ENCODE results near the gene CXCL13.

The CXCL13 gene

DNA sequence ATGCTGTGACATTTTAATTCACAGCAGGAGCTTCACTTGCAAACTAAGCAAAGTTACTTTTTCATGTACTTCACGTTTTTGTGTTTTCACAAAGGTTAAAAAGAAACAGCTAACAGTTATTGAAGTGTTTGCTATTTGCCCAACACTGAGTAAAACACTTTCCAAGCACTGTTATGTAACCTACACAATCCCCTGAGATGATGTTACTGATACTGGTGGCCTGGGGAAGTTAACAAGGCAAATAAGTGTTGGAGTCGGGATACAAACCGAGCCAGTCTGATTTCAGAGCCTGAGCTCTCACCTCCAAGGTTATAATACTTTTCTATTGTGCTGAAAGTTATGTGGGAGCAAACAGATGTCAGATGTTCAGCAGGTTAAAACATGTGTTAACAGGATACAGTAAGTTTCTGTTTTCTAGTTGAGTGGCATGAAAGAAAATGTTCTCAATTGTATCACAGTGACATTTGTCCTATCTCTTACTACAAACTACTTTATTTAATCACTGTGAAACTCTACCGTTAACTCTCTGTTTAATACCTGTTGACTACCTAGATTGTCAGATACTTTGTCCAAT lies 3.9 kb upstream of the CXCL13 start:
- H3K36me3 ChIP-seq (ENCODE audit: low read length): no peaks in the 10 kb centered on the region
- no peaks in the 10 kb centered on the region for H3K27me3 ChIP-seq (ENCODE audit: low read length)
- no peak overlapping the region for H2AFZ ChIP-seq (ENCODE audit: low read depth, low read length, severe bottlenecking)
- no peak overlapping the region for H3K27ac ChIP-seq (ENCODE audit: low read depth, low read length)
- no peaks in the 10 kb centered on the region for H3K9me2 ChIP-seq (replicated peaks; ENCODE audit: insufficient read depth, low read length)
- H4K20me1 ChIP-seq (ENCODE audit: low read depth, low read length): no peaks in the 10 kb centered on the region
- H3K4me3 ChIP-seq (ENCODE audit: insufficient read depth, low read length, poor library complexity, severe bottlenecking): no peak overlapping the region
- no peaks in the 10 kb centered on the region for H3F3A ChIP-seq (ENCODE audit: insufficient read depth)
- no peaks in the 10 kb centered on the region for H3K9me3 ChIP-seq (ENCODE audit: insufficient read depth, low read length)
- H3K4me2 ChIP-seq (ENCODE audit: low read depth, low read length, poor library complexity, severe bottlenecking): no peak overlapping the region
- no peak for TF ChIP-seq EZH2phosphoT487 (conservative IDR thresholded peaks at IDR 0.05; ENCODE audit: low read length)
- TF ChIP-seq, protein P1, sequence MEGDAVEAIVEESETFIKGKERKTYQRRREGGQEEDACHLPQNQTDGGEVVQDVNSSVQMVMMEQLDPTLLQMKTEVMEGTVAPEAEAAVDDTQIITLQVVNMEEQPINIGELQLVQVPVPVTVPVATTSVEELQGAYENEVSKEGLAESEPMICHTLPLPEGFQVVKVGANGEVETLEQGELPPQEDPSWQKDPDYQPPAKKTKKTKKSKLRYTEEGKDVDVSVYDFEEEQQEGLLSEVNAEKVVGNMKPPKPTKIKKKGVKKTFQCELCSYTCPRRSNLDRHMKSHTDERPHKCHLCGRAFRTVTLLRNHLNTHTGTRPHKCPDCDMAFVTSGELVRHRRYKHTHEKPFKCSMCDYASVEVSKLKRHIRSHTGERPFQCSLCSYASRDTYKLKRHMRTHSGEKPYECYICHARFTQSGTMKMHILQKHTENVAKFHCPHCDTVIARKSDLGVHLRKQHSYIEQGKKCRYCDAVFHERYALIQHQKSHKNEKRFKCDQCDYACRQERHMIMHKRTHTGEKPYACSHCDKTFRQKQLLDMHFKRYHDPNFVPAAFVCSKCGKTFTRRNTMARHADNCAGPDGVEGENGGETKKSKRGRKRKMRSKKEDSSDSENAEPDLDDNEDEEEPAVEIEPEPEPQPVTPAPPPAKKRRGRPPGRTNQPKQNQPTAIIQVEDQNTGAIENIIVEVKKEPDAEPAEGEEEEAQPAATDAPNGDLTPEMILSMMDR (IDR thresholded peaks at IDR 0.05; ENCODE audit: insufficient read depth, low read length, poor library complexity, severe bottlenecking): no peak
- H3K79me2 ChIP-seq (ENCODE audit: insufficient read depth, low read length): no peaks in the 10 kb centered on the region
- H3K9ac ChIP-seq (ENCODE audit: low read length): no peak overlapping the region

DNA sequence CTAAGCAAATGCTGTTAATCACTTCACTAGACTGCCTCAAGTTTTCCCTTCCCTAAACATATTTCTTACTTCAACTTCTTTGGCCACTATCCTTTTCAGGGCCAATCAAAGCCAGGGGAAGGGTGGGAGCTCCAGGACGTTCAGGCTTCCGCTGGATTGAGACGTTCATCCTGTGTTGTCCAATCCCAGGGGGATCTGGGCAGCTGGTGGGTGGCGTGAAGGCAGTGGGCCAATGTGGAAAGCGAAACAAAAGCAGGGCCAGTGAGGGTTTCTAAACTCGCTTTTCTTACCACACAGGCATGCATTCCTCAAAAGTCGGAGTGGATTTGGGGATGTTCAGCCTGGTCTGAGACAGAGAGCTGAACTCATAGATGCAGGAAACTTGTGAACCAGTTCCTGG lies 7.6 kb downstream of the CXCL13 start:
- Histone ChIP-seq H3K9ac (ENCODE audit: low read length) (no peak overlapping the region), H3F3A (ENCODE audit: insufficient read depth) (no peaks in the 10 kb centered on the region), H3K27ac (ENCODE audit: low read depth, low read length) (no peak overlapping the region), H4K20me1 (ENCODE audit: low read depth, low read length) (no peaks in the 10 kb centered on the region), H3K79me2 (ENCODE audit: insufficient read depth, low read length) (no peaks in the 10 kb centered on the region), H3K9me2 (replicated peaks; ENCODE audit: insufficient read depth, low read length) (no peaks in the 10 kb centered on the region), H3K4me2 (ENCODE audit: low read depth, low read length, poor library complexity, severe bottlenecking) (no peak overlapping the region), H3K9me3 (ENCODE audit: insufficient read depth, low read length) (no peaks in the 10 kb centered on the region), H3K36me3 (ENCODE audit: low read length) (no peaks in the 10 kb centered on the region), H2AFZ (ENCODE audit: low read depth, low read length, severe bottlenecking) (no peak overlapping the region), H3K27me3 (ENCODE audit: low read length) (no peaks in the 10 kb centered on the region), H3K4me3 (ENCODE audit: insufficient read depth, low read length, poor library complexity, severe bottlenecking) (no peak overlapping the region)
- TF ChIP-seq EZH2phosphoT487 (conservative IDR thresholded peaks at IDR 0.05; ENCODE audit: low read length): no peak
- TF ChIP-seq, protein P1 (IDR thresholded peaks at IDR 0.05; ENCODE audit: insufficient read depth, low read length, poor library complexity, severe bottlenecking): no peak

DNA sequence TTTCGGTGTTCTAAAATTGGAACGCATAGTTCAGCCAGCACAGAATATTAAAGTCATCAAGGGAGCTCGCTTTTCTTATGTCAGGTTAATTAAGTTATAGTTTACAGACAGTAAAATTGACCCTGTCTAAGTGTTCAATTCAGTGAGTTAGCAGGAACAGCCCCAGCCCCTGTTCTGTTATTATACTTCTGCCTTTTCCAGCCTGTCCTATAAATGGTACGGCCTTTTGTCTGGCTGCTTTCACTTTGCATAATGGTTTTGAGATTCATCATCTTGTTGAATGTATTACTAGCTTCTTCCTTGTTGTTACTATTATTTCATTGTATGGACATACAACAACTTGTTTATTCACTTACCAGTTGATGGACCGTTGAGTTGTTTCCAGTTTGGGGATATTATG lies 9.5 kb downstream of the CXCL13 start:
- H4K20me1 ChIP-seq (ENCODE audit: low read depth, low read length): no peaks in the 10 kb centered on the region
- no peaks in the 10 kb centered on the region for H3K79me2 ChIP-seq (ENCODE audit: insufficient read depth, low read length)
- H3K9ac ChIP-seq (ENCODE audit: low read length): no peak overlapping the region
- TF ChIP-seq EZH2phosphoT487 (conservative IDR thresholded peaks at IDR 0.05; ENCODE audit: low read length): no peak
- TF ChIP-seq, protein P1 (IDR thresholded peaks at IDR 0.05; ENCODE audit: insufficient read depth, low read length, poor library complexity, severe bottlenecking): no peak
- H3K36me3 ChIP-seq (ENCODE audit: low read length): no peaks in the 10 kb centered on the region
- no peak overlapping the region for H2AFZ ChIP-seq (ENCODE audit: low read depth, low read length, severe bottlenecking)
- no peak overlapping the region for H3K4me3 ChIP-seq (ENCODE audit: insufficient read depth, low read length, poor library complexity, severe bottlenecking)
- no peaks in the 10 kb centered on the region for H3K27me3 ChIP-seq (ENCODE audit: low read length)
- H3K4me2 ChIP-seq (ENCODE audit: low read depth, low read length, poor library complexity, severe bottlenecking): no peak overlapping the region
- no peaks in the 10 kb centered on the region for H3K9me2 ChIP-seq (replicated peaks; ENCODE audit: insufficient read depth, low read length)
- H3K27ac ChIP-seq (ENCODE audit: low read depth, low read length): no peak overlapping the region
- no peaks in the 10 kb centered on the region for H3F3A ChIP-seq (ENCODE audit: insufficient read depth)
- H3K9me3 ChIP-seq (ENCODE audit: insufficient read depth, low read length): no peaks in the 10 kb centered on the region
